Uterus (tissue), 4 donors: Measurements from ENCODE around the gene DCAF8. TPM values are rescaled to one million over a fixed set of nuclear protein-coding genes. Genes with fewer than 3 reads are reported as not detected.

Source experiments
- DNase-seq, 2 donors: peaks; one replicate each; pipeline ENCODE4 v3.0.0-alpha.2; 2019 to 2020
- H3K27ac ChIP-seq, 2 donors: fragments of 200-600 bp; sonication (generic); 1 replicate in 1 of 2; 2 replicates in 1 of 2; pipeline ENCODE4 v1.5.1; 2016 to 2018
- H3K27me3 ChIP-seq, 2 donors: fragments of 200-600 bp; sonication (generic); one replicate each; pipeline ENCODE4 v1.5.1; 2018 to 2019; ENCODE audit warnings: control low read depth in 1 of 2
- H3K36me3 ChIP-seq, 2 donors: fragments of 200-600 bp; sonication (generic); one replicate each; pipeline ENCODE4 v1.5.1; 2019; ENCODE audit warnings: control low read depth in 1 of 2
- H3K4me1 ChIP-seq, 2 donors: fragments of 200-600 bp; sonication (generic); one replicate each; pipeline ENCODE4 v1.5.1; 2018 to 2019; ENCODE audit warnings: control low read depth in 1 of 2
- H3K4me3 ChIP-seq, 2 donors: fragments of 200-600 bp; sonication (generic); 1 replicate in 1 of 2; 2 replicates in 1 of 2; pipeline ENCODE4 v1.5.1; 2018 to 2019; ENCODE audit warnings: mild to moderate bottlenecking in 1 of 2
- H3K9me3 ChIP-seq, 2 donors: fragments of 200-600 bp; sonication (generic); one replicate each; pipeline ENCODE4 v1.5.1; 2019; ENCODE audit warnings: control low read depth in 1 of 2
- POLR2A ChIP-seq, 2 donors: fragments of 450-650 bp; IDR thresholded peaks; one replicate each; pipeline ENCODE4 v1.6.1; 2016; ENCODE audit warnings: antibody characterized with exemption in 2 of 2, mild to moderate bottlenecking in 1 of 2, moderate library complexity in 1 of 2
- intact Hi-C: fragments of 100-400 bp; cut with DNase I; formaldehyde crosslinking; loops from one replicate; pipeline ENCODE4 v1.15.1; 2023; ENCODE audit warnings: low total_unique reads
- total RNA-seq, 4 donors: library from RNA; depleted of rRNA in 3 of 4; stranded (reverse); fragments of >200 nt in 3 of 4; gene quantifications; one replicate each; pipeline versions ENCODE4 v1.1.0 to v1.2.4, GENCODE V29; 2014 to 2023
- TF ChIP-seq, protein P1 (sequence below), 4 experiments: fragments of 200-600 bp in 2 of 4; fragments of 450-650 bp in 2 of 4; sonication (generic) in 2 of 4; IDR thresholded peaks; one replicate each; pipeline ENCODE4 v1.5.1; 2016 to 2019; ENCODE audit warnings: antibody characterized with exemption in 4 of 4, mild to moderate bottlenecking in 2 of 4, moderate library complexity in 1 of 4
- donor health status: DM: yes; HTN: yes; CAD: no.

Gene DCAF8
- total RNA-seq, 4 donors from 2014 or later, result 36.8 to 167 (median 94.8) TPM

DNA sequence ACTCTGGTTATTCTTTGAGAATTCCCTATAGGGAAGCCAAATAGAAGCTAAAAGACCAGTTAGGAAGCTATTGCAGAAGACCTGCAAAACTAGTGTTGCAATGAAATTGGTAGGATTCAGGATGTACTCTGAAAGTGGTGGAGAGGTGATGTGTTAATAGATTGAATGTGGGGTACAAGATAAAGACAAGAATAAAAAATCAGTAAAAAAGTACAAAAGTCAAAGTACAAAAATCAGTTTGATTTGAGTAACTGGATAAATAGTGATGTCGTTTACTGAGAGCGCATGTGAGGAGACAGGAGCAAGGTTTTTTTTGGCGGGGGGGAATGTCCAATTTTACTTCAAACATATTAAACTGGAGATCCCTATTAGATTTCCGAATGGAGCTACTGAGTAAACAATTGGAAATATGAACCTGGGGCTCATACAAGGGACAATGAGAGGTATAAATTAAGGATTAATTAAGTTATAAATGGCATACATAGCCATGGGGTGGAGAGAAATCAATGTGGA lies 2.5 kb upstream of the DCAF8 start:
- H3K9me3 ChIP-seq, result no peaks in the 10 kb centered on the region
- no peak overlapping the region for H3K27ac ChIP-seq
- intact Hi-C loops, result no loop called here
- no peak for DNase-seq
- H3K4me3 ChIP-seq, result no peak overlapping the region
- TF ChIP-seq, protein P1, sequence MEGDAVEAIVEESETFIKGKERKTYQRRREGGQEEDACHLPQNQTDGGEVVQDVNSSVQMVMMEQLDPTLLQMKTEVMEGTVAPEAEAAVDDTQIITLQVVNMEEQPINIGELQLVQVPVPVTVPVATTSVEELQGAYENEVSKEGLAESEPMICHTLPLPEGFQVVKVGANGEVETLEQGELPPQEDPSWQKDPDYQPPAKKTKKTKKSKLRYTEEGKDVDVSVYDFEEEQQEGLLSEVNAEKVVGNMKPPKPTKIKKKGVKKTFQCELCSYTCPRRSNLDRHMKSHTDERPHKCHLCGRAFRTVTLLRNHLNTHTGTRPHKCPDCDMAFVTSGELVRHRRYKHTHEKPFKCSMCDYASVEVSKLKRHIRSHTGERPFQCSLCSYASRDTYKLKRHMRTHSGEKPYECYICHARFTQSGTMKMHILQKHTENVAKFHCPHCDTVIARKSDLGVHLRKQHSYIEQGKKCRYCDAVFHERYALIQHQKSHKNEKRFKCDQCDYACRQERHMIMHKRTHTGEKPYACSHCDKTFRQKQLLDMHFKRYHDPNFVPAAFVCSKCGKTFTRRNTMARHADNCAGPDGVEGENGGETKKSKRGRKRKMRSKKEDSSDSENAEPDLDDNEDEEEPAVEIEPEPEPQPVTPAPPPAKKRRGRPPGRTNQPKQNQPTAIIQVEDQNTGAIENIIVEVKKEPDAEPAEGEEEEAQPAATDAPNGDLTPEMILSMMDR (IDR thresholded peaks at IDR 0.05), result no peak
- TF ChIP-seq POLR2A (IDR thresholded peaks at IDR 0.05), result no peak
- H3K36me3 ChIP-seq, result no peaks in the 10 kb centered on the region
- H3K4me1 ChIP-seq, result peaks cover 0 to 5% of the 10 kb centered on the region in 2 donors
- H3K27me3 ChIP-seq, result no peaks in the 10 kb centered on the region

DNA sequence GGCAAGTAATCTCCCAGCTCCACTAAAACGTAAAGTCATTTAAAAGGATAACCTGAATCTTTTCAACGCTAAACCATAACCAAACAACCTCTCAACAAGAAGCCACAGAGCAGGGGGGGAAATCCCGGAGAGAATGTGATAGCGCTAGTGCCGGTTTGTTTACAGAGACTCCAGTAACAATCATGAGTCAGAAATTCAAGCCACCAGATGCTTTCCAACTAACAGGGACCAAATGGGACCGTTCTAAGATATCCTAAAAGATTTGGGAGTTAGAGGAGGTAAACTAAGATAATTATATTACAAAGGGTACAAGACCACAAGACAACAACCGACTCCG lies 825 bp downstream of the DCAF8 start:
- Histone ChIP-seq H3K9me3 (no peaks in the 10 kb centered on the region), H3K27me3 (no peaks in the 10 kb centered on the region), H3K27ac (peak overlapping the region; percentile 94 to 97), H3K4me3 (peak overlapping the region; percentile 69 to 84), H3K36me3 (no peaks in the 10 kb centered on the region), H3K4me1 (peaks cover 0 to 5% of the 10 kb centered on the region in 2 donors)
- peak in 1 of 2 donors; percentile 34 for DNase-seq
- TF ChIP-seq, protein P1 (IDR thresholded peaks at IDR 0.05), result no peak
- no peak for TF ChIP-seq POLR2A (IDR thresholded peaks at IDR 0.05)
- intact Hi-C loops, result no loop called here

DNA sequence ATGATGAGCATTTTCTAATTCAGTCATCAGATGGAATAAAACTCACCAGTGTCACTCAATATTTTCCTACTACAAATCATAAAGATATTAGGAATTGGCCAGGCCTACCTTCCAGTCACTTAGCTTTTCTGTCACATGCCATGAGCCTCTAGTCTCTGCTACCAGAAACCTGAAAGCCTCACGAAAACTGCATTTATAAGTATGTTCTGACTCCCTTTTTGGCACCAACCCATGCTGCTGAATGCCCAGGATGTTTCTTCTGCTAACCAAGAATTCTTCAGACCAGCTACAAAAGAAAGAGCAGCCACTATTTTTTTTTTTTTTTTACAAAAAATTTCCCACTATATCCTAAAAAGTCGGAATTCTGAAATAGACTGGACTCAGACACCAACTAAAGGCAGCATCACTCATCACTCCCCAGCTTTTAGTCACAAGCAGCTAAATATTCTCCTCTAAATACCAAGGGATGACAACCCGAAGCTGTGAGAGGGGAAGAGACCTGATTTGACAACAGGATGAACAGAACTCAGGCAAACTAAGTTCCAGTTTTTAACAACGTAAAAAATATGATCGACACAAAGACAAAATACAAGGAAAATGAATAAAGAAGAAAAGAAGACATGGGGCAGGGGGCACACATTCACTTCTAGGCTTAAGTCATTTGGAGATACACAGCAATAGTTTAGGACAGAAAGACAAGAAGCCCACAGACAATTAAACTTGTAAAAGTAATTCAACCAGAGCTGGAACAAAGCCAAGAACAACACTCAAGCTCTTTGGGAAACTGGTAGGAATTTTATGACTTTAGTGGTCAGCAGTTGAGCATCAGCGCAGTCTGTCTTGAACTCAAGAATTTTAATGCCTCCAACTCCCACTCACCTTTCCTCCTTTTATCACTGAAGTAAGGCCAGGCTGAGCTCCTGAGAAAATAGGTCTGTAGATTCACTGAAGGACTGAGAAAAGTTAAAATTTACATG lies 1.7 kb downstream of the DCAF8 start:
- intact Hi-C loops, result no loop called here
- Histone ChIP-seq H3K4me3 (peak overlapping the region; percentile 69 to 84), H3K4me1 (peaks cover 0 to 5% of the 10 kb centered on the region in 2 donors), H3K27ac (peak overlapping the region; percentile 94 to 97), H3K36me3 (no peaks in the 10 kb centered on the region), H3K27me3 (no peaks in the 10 kb centered on the region), H3K9me3 (no peaks in the 10 kb centered on the region)
- TF ChIP-seq, protein P1 (IDR thresholded peaks at IDR 0.05), result no peak
- TF ChIP-seq POLR2A (IDR thresholded peaks at IDR 0.05), result no peak
- DNase-seq, result peak in 1 of 2 donors; percentile 34

DNA sequence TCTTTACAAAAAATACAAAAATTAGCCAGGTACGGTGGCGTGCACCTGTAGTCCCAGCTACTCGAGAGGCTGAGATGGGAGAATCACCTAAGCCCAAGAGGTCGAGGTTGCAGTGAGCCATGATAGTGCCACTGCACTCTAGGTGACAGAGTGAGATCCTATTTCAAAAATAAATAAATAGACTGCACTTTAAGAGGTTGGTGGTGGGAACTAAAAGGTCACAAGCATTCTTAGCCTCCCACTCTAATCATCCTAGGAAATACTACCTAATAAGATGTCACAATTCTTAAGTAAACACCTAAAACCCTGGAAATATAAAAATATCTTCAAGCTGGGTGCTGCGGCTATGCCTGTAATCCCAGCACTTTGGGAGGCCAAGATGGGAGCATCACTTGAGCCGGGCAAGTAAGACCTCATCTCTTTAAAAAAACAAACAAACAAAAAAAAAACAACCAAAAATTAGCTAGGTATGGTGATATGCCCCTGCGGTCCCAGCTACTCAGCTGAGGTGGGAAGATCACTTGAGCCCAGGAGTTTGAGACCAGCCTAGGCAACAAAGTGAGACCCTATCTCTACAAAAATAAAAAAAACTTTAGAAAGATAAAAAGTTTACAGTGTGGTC lies 4.1 kb downstream of the DCAF8 start:
- H3K4me3 ChIP-seq, result no peak overlapping the region
- DNase-seq, result no peak
- no peak overlapping the region for H3K27ac ChIP-seq
- peaks cover 0 to 5% of the 10 kb centered on the region in 2 donors for H3K4me1 ChIP-seq
- no peaks in the 10 kb centered on the region for H3K9me3 ChIP-seq
- intact Hi-C loops, result loop anchor here (10.0 kb wide), 1 partner anchor 63 kb away; the partner anchor contains the start of gene CASQ1
- no peaks in the 10 kb centered on the region for H3K36me3 ChIP-seq
- no peak for TF ChIP-seq POLR2A (IDR thresholded peaks at IDR 0.05)
- TF ChIP-seq, protein P1 (IDR thresholded peaks at IDR 0.05), result no peak
- H3K27me3 ChIP-seq, result no peaks in the 10 kb centered on the region
